GM08714 (cell line): ENCODE results near the gene HSD11B2.

Experiments
- H3K4me3 ChIP-seq: fragments of 200-500 bp; sonication (Bioruptor generic); 2 replicates; pipeline ENCODE4 v1.5.1; 2014; ENCODE audit warnings: mild to moderate bottlenecking, low read length, inconsistent platforms
- ZNF274 ChIP-seq: IDR thresholded peaks from 2 replicates; pipeline ENCODE4 v1.6.1; 2012; ENCODE audit warnings: mild to moderate bottlenecking, low read depth, low read length

HSD11B2 gene

GRCh38 chr16:67486805-67487204 is 55.9 kb downstream of the HSD11B2 start:
- no peak overlapping the region for H3K4me3 ChIP-seq
- no peak for TF ChIP-seq ZNF274
